Lung microvascular endothelial cell (primary cell): ENCODE measurements around the gene CNRIP1. TPM values are rescaled to one million over a fixed set of nuclear protein-coding genes. Genes with fewer than 3 reads are reported as not detected.
A peak's percentile ranks its signal among the peaks of the same experiment; 100 is the strongest.

ENCODE experiments used
- DNase-seq, 2 donors: peaks; one replicate each; pipeline versions ENCODE4 v3.0.0 to v3.0.0-alpha.2; 2010; ENCODE audit warnings: low read depth in 2 of 2
- total RNA-seq: library from RNA; depleted of rRNA; stranded (reverse); fragments of >200 nt; gene quantifications from 2 replicates; pipeline ENCODE4 v1.2.1, GENCODE V29; 2014

CNRIP1 gene
- total RNA-seq, 1 donor from 2014 or later = 36.9 TPM

DNA sequence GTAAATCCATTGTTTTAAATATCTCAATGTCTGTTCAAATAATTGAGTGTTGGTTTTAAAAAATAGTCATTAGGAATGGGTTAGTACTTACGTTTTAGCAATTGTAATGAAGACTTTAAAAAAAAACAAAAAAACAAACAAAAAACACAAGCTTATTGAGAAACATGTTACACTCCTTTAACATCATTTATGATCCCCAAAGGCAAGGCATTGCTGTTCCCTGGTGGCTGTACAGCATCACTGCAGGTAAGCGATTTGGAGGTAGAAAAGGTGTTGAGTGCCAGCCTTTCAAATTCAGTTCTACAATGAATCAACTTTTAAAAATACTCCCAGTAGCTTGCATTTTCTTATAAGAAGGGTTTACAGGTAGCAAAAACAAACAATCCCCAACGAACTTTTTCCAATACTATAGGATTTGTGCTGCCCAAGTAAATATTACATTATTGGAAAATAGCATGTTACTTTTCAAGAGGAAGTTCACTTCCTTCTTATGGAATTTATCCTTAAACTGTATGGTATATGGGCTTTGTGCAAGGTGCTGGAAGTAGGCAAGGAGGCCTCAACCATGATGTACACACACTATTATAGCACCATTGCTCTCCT is 27.5 kb downstream of the CNRIP1 start:
- peak; percentile 24 to 48 for DNase-seq

GRCh38 chr2:68291314-68291713 is 28.4 kb downstream of the CNRIP1 start:
- no peak for DNase-seq

DNA sequence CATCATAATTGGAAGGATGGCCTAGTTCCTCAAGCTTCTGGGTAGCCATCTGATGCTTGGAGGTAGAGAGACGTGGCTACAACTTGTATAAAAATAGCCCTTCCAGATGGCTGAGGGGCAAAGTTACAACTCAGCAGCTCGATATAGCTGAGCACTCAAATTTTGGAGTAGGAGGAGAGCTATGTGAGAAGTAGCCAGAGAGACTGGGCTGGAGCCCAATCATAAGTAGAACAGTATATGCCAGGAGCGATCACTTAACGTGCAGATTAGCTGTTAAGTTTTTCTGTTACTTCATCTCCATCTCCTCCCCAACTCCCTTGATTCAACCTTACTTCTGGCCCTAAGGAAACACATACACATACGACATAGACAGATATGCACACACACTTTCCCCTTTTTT is 28.8 kb downstream of the CNRIP1 start:
- DNase-seq = no peak

GRCh38 chr2:68287580-68288441 is 31.9 kb downstream of the CNRIP1 start:
- peak in 1 of 2 donors; percentile 22 for DNase-seq

DNA sequence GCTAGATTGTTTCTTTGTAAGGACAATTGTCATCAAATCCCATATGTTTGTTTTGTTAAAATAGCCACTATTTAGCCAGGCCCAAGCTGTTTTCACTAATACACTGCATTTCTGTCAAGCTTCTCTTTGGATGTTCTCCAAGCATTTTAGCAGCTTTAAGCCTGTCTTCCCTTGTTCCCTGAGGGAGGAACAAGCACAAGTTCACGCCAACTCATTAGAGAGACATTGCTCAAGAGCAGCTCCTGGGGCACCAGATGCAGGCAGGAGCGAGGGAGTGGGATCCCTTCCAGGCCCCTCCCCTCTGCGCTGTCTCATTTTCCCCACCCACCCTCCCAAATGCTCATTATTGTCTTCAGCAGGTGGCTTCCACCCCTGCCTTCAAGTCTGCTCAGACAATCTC is 34.9 kb downstream of the CNRIP1 start:
- no peak for DNase-seq

DNA sequence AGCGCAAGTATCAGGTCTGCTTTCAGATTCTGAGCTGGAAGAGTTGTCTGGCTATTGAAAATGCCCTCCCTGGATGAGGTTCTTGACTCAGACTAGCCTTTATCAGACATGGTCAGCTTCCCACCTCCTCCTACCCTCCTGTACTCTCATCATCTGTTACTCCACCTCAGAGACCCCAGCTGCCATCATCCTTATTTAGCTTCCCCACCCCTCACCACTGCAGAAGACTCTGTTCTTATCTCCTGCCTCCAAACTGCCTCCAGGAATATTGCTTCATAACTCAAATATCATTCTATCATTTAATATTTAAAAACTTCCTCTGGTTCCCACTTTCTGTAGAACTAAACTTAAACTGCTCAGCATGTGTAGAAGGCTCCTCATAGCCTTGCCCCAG is 36.3 kb downstream of the CNRIP1 start:
- no peak for DNase-seq

GRCh38 chr2:68282811-68283418 is 36.8 kb downstream of the CNRIP1 start:
- peak; percentile 54 to 73 for DNase-seq

- no peak for DNase-seq
Measured at GRCh38 chr2:68280796-68281195, 39.0 kb downstream of the CNRIP1 start.

- DNase-seq = no peak
Measured at GRCh38 chr2:68280348-68280747, 39.4 kb downstream of the CNRIP1 start.

GRCh38 chr2:68279691-68280090 is 40.1 kb downstream of the CNRIP1 start:
- DNase-seq = no peak

- no peak for DNase-seq
Measured at GRCh38 chr2:68278169-68278568, 41.6 kb downstream of the CNRIP1 start.

DNA sequence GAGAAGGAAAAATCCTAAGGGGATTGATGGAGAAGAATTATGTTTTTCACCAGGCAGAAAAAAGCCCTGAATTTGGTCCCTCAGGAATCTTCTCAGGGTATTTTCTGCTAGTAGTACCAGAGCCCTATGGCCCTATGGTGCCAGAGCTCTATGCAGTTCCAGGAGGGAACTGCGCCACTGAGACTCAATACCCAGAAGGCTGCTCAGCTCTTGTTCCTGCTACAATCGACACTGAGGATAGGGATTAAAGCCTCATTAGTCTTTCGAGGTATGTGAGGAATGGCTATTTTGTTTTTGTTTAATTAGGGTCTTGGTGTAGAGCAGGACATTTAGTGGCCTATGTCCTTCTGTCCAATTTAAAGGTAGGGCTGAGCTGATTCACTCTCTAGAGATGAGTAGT is 45.7 kb downstream of the CNRIP1 start:
- DNase-seq = no peak

DNA sequence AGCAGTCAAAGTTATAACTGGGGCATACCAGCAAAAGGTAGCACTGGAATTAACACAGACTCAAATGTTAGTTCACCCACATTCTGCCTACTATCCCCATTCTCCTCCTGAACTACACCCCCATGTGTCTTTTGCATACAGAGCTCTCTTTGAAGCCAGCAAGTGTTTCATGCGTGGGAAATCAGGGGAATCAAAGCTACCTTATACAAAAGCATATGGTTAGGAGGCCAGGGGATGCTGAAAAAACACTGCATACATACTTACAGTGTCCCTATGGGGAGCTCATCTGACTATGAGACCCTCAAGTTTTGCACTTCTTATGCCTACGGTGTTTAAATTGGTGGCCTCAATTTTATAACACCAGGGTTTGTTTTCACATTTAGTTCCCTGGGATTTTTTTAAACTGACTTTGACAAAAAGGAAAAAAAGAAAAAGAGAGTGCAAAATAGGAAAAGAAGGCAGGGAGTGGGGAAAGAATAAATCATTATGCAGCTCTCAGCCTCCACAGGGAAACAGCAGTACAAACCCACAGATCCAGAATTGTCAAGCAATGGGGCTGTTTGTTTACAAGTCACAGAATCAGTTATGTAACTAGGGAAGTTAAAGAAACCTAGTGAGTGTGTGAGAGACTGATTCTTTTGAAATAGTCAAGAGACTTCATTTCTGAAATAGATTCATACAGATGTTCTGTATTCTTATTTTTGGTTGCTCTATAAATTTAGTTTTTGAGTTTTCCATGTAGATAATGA is 47.3 kb downstream of the CNRIP1 start:
- DNase-seq = no peak

DNA sequence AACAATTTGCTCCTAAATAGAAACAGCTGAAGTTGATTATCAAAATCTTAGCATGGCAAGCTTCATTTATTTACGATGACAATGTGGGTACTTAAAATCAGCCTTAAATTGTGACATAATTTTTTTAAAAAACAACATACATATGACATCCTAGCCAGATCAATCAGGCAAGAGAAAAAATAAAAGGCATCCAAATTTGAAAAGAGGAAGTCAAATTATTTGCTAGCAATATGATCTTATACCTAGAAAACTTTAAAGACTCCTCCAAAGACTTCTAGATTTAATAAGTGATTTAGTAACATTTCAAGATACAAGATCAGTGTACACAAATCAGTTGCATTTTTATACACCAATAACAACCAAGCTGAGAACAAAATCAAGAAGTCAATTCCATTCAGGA is 53.1 kb downstream of the CNRIP1 start:
- no peak for DNase-seq

GRCh38 chr2:68263632-68264031 is 56.1 kb downstream of the CNRIP1 start:
- DNase-seq = no peak

- DNase-seq = no peak
Measured at GRCh38 chr2:68258851-68259250, 60.9 kb downstream of the CNRIP1 start.

- DNase-seq = peak in 1 of 2 donors; percentile 73
Measured at GRCh38 chr2:68256093-68256450, 63.7 kb downstream of the CNRIP1 start.

DNA sequence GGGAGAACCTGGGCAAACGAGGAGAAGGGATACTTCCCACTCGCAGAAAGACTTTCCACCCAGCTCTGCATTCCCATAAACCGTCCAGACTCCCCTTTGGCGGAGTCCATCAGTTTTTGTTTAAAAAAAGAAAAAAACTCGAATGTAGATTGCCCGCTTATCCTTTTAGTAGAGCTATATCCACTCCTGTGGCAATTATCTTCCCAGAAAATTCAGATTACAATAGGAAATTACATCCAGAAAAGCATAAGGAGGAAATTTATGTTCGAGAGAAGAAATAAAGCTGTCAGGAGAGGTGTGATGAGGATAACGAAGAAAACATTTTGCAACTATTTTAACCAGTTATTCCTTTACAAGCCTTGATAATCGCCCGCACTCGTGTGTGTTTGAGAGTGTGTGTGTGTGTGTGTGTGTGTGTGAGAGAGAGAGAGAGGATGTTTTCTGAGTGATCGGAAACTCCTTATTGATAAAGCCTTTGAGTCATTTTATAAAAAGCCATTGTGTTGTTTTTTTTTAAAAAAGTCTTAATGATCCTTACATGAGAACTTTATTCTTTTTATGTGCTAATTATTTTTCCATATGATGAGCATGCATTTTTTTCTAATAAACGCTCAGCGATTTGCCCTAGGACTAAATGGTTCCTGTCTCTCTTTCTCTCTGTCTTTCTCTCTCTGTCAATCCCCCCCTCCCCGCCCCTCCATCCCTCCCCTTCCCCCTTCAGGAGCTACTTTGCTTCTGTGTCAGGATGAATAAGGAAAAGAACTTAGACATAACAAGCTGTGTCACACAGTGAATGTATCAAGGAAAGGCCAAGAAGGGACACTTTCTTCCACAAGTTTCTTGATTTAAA is 66.3 kb downstream of the CNRIP1 start:
- DNase-seq = peak; percentile 43 to 47

GRCh38 chr2:68252400-68253218 is 67.1 kb downstream of the CNRIP1 start, which contains the start of gene PPP3R1:
TSS of gene PPP3R1 (minus strand) at chr2:68252532. CDS start at chr2:68252127, 405 bp downstream.
- peak; percentile 98 for DNase-seq

DNA sequence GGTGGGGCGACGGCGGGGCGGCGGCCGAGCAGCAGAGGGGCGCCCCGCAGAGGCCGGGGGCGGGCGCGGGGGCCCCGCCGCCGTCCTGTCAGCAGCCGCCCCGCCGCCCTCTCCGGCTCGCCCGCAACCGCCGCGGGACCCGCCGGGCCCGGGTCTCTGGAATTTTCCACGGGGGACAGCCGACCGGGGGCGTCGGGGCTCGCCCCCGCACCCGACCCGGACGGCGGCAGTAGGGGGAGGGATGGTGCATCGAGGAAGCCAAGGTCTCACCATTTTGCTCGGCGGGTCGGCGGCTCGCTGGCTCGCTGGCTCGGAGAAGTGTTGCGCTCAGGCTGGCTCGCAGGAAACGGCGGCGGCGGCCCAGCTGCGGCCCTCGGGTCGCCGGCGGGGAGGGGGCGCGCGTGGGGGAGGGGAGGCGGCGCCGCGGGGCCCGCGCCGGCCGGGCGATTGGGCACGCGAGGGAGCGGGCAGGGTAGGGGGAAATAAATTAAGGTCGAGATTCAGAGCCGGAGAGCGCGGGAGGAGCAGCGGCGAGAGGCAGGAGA is 67.8 kb downstream of the CNRIP1 start:
- DNase-seq = peak; percentile 30 to 44
